Activated T-helper 1 cell treated with Interleukin-2 at 50 U/mL for 16 hours (primary cell): Measurements from ENCODE around the gene SLC12A2.

Experiments
- DNase-seq: peaks from one replicate; pipeline ENCODE4 v3.0.0-alpha.2; 2020; ENCODE audit warnings: low read depth

Gene SLC12A2

DNA sequence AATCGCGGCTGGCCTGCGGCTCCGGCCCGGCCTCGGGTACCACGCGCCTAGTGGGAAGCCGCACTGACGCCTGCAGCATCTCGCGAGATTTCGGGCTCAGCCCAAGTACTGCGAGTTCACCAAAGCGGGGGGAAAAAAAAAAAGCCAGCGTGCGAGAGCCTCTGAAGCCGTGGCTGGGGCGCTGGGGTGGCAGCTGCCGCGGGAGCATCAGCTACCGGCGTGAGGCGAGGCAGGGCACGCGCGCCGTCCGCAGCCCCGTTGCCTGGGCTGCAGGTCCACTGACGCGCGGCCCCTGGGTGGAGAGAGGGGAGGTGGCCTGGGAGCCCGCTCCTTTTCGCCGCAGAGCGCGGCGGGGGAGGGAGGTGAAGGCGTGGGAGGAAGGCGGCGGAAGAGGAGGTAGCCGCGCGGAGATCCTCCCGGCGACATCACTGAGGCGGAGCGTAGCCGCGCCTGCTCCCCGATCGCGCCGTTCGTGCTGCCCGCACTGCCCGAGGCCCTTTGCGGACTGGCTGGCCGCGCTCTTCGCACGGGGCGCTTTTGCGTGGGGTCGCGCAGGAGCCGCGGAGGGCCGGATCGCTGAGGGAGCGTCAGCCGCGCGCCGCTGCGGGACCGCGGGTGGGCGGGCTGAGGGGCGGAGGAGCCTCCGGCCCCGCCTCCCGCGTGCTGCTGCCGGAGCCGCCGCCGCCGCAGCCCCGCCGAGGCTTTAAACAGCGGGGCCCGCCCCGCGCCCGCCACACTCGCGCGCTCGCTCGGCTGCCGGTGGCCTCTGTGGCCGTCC is at the start of gene SLC12A2:
SLC12A2 (plus strand) TSS at position 734 of the 778 bp plus-strand sequence. CDS start 189 bp downstream, outside the sequence.
- peak; percentile 78 for DNase-seq

DNA sequence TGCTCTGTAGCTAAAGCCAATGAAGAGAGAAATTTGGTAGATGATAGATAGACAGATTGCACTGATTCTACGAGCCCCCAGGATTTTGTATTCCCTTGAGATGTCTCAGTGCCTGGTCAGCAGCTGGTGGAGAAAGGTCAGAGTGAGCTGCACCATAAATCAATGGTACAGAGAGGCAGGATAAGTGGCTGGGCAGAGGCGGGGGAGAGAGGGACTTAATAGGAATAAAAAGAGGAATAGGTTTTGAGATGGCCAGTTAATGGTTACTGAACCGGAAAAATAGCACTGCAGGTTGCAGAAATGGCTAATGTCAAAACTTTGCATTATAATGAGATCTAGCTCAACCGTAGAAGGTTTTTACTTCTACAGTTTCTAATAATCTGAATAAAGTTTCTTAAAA is 47.9 kb upstream of the SLC12A2 start:
- no peak for DNase-seq

DNA sequence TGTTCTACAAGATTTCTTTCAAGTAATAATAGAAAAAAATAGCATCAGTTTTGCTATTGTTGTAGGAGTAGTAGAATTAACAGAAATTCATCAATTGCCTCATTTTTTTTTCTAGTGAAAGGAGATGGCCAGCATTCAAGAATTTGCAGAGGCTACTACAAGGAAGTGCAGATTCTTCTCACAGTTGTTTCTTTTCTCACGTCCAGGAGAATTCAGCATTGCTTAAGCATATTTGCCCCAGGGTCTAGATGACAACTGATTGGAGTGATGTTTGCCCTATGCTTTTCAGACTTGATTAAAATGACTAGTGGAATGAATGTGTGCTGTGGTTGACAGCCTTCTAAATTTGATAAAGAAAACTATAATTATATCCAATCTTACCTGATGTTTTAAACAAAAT is 46.6 kb upstream of the SLC12A2 start:
- DNase-seq: no peak

DNA sequence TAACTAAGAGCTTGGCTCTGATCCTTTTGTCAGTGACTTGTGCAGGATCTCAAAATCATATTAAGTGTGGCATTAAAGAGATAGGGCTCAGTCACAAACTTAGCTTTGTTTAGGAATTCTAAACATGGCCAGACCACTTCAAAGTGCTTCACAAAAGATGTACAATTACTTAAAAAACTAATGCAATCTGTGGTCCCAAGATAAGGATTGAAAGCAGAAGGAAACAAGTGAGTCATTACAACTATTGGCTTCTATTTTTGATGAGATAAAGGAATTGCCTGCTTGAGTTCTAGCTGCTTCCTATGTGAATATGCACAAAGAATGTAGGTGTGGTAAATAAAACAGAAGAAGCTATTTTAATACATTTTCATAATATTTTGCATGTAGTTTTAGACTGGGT is 44.9 kb upstream of the SLC12A2 start:
- no peak for DNase-seq

DNA sequence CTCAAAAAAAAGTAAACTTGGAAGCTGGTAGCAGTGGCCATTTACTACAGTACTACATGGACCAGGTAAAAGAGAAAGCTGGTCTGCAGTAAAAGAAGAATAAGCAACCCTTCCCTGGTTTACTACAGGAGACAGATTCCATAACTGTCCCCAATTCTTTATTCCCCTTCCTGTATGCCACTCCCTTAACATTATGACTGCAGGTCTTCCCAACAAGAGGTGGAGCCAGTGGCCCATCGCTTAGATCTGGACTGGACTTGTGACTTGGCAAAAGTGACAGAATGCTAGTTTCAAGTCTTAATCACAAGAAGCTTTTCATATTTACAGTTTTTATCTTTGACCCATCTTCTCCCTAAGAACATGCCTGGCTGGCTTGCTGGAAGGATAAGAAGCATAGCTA is 42.6 kb upstream of the SLC12A2 start:
- no peak for DNase-seq

DNA sequence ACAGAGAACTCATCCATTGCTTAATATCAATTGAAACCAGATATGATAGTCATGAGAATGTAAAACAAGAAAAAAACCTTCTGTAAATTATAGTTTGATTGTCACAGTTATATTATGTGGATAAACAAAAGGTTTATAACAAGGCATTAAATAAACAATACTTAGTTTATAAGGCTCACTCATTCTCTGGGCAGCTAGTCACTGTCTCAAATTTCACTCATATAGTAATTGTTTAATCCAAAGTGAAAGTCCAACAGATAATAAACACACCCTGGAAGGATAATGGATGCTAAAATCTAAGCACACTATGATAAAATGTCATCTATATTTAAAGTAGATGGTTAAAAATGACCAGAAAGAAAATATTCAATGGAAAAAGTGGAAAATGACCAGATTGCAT is 30.8 kb upstream of the SLC12A2 start:
- DNase-seq: no peak

DNA sequence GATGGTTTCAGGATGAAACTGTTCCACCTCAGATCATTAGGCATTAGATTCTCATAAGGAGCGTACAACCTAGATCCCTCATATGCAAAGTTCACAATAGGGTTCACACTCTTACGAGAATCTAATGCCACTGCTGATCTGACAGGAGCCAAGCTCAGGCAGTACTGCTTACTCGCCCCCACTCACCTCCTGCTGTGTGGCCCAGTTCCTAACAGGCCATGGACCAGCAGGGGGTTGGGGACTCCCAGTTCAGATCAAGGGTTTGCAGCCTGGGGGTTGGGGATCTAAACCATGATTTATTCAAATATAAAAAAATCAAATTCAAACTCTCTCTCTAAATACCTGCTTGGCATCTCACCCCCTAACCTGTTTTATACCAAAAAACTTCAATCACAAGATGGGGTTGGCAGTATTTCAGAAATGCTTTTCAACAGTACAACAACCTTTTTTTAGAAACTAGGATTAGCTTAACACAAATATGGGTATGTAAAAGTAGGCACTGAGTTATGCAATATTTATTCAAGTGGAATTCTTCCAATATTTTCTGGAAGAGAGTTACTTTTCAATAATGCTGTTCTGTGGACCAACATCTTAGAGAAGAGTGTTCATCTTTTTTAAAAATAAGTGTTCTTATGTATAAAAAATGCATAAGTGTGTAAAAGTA is 30.1 kb upstream of the SLC12A2 start:
- DNase-seq: no peak

DNA sequence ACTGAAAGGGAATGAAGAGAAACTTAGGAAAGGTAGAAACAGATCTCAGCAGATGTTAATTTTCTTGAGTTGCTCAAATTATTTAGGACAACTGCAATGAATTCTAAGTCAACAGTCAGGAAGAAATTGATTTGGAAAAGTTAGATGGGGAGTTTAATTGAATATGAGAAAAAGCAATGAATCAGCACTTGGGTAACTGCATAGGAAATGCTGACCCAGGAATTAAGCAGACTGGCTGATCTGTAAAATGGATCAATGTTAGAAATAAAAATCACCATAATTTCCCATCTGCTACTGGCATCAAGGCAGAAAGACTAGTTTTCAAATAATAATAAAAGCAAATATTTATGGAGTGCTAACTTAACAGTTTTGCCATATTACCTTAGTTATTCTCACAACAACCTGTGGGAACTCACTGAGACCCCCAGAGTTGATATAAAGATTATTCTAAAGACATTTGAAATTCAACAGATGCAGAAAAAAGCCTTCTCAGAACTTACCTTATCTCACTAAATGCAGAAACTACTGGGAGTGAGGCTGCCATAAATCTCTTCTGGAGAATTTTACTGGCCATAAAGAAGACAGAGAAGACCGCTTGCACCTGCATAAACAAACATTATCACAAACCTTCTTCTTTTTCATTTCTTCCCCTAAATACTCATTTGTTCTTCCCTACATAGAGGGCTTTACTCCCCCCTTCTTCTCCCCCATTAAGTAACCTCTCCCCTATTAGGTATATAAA is 22.8 kb upstream of the SLC12A2 start:
- no peak for DNase-seq

DNA sequence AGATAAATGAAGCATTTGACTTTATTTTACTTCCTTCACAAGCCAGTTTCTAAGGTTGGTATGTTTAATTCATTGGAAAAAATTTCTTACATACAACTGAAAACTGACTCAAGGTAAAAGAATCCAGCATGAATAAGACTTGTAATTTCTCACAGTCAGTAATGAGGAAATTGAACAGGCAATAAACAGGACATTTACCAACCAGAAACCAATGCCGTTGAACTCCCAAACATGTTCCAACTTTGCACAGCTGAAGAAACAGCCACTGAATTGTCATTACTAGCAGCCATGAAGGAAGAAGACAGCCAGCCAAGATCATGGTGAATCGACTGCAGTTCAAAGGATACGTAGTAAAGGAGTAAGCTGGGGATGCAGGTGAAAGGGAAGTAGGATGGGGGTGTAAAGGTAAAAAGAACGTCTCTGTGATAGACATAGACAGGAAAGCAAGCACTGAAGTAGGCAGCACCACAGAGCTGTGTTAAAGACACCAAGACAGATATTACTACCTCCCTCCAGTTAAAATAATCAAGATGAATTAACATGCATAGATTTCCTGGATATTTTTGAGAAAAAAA is 21.3 kb upstream of the SLC12A2 start:
- DNase-seq: no peak

DNA sequence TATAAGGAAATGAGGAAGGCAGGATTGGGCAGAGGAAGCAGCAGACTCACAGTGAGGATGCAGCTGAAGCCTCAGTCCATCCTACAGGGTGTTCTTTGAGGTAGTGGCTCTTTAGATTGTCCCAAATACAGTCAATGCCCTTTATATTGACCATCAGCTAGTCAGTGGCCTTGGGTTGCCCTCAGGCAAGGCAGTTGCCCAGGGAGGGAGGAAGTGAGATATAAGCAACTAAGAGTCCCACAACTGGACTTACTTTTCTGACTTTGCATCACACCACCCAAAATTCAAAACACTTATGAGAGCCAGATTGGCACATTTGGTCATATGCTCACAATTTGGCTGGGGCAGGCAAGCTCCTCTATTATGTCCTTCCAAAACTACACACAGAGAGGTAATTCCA is 9.4 kb upstream of the SLC12A2 start:
- DNase-seq: no peak

DNA sequence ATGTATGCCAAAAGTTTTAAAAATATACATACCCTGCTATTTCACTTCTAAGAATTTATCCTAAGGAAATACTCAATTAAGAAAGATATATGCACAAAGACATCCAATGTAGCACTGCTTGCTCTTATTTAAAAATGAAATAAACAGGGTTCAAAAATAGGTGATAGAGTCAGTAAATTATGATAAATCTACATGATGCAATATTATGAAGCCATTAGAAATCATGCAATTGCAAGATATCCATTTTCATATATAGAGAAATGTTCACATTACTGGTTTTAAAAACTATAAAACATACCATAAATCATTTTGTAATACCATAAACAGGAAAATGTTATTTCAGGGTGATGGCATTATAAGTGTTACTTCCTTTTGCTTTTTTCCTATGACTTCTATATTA is 8.6 kb upstream of the SLC12A2 start:
- no peak for DNase-seq

DNA sequence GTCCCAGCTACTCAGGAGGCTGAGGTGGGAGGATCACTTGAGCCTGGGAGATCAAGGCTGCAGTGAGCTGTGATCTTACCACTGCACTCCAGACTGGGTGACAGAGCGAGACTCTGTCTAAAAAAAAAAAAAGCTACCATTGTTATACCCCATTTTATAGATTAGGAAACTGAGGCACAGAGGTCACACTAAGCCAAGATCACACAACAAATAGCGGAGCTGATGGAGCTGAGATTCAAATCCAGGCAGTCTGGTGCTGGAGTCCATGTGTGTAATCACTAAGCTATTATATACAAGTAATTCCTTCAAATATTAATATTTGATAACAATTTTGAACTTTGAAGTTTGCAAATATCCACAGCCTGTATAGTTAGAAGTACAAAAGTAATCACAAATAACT is 6.0 kb upstream of the SLC12A2 start:
- DNase-seq: no peak

DNA sequence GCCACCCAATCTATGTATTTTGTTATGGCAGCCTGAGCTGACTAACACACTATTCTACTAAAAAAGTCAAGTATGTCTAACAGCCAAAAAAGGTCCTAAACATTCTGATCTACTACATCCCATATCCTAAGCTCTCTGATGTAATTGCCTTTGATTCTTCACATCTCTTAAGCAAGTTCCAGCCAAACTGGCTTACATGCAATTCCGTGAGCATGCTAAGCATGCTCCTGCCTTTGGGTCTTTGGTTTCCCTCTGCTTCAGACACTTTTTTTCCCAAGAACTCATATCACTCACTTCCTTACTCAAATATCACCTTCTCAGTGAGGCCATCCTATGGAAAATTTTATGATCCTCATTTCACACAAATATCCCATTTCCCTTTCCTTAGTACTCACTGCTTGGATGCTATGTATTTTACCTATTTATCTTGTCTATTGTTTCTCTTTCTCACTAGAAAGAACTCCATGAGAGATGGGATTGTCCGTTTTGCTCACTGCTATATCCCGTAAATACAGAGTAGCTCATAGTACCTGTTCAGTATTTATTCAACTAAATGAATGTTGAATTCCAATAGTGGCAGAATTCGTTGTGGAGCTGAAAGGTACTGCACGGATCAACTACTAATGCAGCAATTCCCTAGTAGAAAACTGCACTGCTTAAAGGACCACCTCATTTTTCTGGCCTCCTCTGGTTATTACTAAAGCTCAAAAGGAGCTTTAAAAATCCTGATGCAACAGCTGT is 2.3 kb upstream of the SLC12A2 start:
- no peak for DNase-seq

DNA sequence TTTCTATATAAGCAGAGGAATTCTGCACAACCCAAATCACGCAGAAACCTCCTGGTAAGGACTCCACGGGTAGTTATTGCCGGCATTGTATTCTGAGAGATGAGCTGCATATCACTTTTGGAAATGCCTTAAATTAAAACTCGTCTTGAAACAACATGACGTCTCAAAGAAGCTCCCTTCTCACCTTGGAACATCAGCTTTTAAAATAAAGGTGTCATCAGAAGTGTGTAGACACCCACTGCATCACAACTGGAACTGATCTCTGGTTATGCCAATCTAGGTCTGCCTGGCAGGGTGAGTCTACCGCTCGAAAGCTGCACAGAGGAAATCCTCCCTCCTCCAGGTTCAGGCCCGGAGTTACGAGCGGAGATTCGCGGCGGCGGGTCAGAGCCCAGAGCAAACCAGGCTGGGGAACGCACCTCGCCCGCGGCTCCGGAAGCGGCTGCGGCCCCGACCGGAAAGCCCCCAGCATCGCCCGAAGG is 974 bp upstream of the SLC12A2 start:
- no peak for DNase-seq

DNA sequence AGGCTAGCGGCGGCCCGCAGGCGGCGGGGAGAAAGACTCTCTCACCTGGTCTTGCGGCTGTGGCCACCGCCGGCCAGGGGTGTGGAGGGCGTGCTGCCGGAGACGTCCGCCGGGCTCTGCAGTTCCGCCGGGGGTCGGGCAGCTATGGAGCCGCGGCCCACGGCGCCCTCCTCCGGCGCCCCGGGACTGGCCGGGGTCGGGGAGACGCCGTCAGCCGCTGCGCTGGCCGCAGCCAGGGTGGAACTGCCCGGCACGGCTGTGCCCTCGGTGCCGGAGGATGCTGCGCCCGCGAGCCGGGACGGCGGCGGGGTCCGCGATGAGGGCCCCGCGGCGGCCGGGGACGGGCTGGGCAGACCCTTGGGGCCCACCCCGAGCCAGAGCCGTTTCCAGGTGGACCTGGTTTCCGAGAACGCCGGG is 253 bp downstream of the SLC12A2 start:
- DNase-seq: no peak

DNA sequence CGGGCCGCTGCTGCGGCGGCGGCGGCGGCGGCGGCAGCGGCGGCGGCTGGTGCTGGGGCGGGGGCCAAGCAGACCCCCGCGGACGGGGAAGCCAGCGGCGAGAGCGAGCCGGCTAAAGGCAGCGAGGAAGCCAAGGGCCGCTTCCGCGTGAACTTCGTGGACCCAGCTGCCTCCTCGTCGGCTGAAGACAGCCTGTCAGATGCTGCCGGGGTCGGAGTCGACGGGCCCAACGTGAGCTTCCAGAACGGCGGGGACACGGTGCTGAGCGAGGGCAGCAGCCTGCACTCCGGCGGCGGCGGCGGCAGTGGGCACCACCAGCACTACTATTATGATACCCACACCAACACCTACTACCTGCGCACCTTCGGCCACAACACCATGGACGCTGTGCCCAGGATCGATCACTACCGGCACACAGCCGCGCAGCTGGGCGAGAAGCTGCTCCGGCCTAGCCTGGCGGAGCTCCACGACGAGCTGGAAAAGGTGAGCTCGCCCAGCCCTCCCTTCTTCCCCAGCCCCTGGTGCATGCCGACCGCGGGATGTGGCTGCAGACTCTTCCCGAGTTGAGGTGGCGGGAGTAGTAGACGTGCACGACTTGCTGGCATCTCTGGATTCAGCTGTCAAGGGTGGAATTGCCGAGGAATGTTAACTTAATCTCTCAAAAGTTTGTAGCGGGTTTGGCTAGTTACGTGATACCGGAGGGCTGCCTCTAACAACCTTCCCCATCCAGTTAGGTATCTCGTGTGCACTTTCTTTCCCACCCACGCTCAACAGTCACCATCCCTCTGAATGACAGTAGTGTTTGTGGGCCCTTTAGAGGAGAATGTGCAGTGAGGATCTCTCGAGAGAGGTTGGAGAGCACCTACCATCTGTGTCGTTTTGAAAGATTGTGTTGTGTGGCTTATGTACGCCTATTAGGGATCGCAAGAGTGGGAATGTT is 932 bp downstream of the SLC12A2 start:
- DNase-seq: peak; percentile 27

DNA sequence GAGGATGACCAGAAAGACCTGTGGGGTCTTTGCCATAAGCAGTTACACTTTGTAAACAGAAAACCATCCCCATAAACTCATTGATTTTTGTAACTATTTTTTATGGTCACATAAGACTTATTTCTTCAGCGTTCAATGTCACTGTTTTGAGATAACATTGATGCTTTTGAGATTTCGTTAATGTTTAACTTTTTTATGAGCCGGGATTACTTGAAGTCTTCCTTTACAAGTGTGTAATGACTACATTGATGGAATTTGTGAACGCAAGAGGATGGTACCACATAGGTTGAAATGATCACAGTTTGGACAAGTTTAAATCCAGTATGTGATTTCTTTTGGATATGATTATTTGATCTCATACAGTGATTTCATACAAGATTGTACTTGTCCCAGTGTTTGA is 1.8 kb downstream of the SLC12A2 start:
- no peak for DNase-seq

DNA sequence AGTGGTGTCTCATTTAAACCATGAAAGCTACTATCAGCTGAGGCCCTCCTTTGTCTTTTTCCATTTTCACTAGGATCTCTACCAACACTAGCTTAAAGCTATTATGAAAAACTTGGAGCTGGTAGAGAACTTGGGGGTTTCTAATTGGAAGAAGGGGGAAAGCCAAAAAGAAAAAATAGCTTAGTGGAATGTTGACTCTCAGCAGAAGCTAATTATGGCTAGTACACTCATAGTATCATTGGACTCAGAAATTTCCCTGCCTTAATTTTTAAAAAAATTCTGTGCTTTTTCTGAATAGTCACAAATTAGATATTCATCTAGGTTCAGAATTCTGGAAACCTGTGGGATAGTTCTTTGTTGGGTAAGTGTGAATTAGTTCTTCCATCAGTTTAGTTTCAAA is 8.0 kb downstream of the SLC12A2 start:
- no peak for DNase-seq

DNA sequence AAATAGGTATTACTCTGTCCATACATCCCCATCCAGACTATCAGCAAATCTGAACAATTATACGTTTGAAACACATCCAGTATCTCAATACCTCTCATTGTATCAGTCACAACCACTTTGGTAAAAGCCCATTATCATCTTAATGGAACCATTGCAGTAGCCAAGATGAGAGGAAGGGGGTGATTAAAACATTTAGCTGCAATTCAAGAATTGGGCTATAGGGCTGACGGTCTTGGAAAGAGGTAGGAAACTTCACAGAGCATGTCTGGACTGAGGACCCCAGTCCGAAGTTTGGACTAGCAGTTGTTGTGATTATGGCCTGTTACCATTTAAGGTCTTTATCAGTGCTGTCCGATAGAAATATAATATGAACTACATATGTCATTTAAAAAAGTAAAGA is 8.6 kb downstream of the SLC12A2 start:
- no peak for DNase-seq

DNA sequence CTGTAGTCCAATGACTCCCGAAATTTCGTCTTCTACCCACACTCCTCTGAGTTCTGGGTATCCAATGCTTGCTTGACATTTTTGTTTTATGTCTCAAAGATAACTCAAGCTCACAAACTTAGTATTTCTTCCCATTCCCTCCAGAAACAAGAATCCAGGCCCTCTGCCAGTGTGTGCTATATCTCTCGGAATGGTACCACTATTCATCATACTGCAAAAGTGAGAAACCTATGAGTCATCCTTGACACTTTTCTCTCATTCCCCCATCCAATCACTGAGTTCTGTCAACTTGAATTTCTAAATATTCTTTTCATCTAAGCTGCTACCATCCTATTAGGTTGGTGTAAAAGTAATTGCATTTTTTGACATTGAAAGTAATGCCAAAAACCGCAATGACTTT is 9.8 kb downstream of the SLC12A2 start:
- DNase-seq: no peak

DNA sequence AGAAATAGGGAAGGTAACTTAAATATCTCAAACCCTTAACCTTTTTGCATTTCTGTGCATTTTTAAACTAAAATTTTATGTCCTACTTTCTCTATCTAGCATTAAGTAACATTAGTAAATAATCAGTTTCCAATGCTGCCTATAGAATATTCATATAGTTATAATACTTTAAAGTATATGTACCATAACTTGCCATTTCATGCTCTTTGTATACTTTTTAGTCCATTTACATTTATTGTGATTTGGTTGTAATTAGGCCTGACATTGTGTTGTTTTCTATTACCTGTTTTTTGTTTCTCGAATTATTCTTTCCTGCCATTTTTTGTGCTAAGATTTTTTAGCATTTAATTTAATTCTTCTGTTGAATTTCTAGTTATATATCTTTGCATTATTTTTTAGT is 13.7 kb downstream of the SLC12A2 start:
- DNase-seq: no peak
